Testis (tissue), 5 donors: ENCODE results near the gene SIX1. TPM values are rescaled to one million over a fixed set of nuclear protein-coding genes. Genes with fewer than 3 reads are reported as not detected.
A peak's percentile ranks its signal among the peaks of the same experiment; 100 is the strongest.

Experiments used
- DNase-seq: peaks from one replicate; pipeline ENCODE4 v3.0.0-alpha.2; 2019
- H3K27ac ChIP-seq, 2 donors: fragments of 200-600 bp; sonication (generic); one replicate each; pipeline ENCODE4 v1.5.1; 2019
- H3K27me3 ChIP-seq: fragments of 200-600 bp; sonication (generic); one replicate; pipeline ENCODE4 v1.5.1; 2019
- H3K36me3 ChIP-seq: fragments of 200-600 bp; sonication (generic); one replicate; pipeline ENCODE4 v1.5.1; 2017; ENCODE audit warnings: low read depth; ENCODE audit errors: missing control alignments
- H3K4me1 ChIP-seq: fragments of 200-600 bp; sonication (generic); one replicate; pipeline ENCODE4 v1.5.1; 2019
- H3K4me3 ChIP-seq, 2 donors: fragments of 200-600 bp; sonication (generic); one replicate each; pipeline ENCODE4 v1.5.1; 2017 to 2019
- H3K9me3 ChIP-seq: fragments of 200-600 bp; sonication (generic); one replicate; pipeline ENCODE4 v1.5.1; 2017
- CTCF ChIP-seq, 3 experiments: fragments of 450-650 bp in 2 of 3; fragments of 200-600 bp in 1 of 3; sonication (generic) in 1 of 3; IDR thresholded peaks; one replicate each; pipeline ENCODE4 v1.5.1; 2016 to 2019; ENCODE audit warnings: antibody characterized with exemption in 3 of 3, mild to moderate bottlenecking in 2 of 3, moderate library complexity in 1 of 3
- POLR2A ChIP-seq: fragments of 450-650 bp; IDR thresholded peaks from one replicate; pipeline ENCODE4 v1.6.1; 2017; ENCODE audit warnings: antibody characterized with exemption, mild to moderate bottlenecking, moderate library complexity
- WGBS, 2 donors: methylation state at CpG; one replicate each; pipeline ENCODE4 v1.1.5; 2018; 5-methylcytosine and 5-hydroxymethylcytosine counted together
- intact Hi-C: fragments of 100-400 bp; cut with DNase I; formaldehyde crosslinking; loops from one replicate; pipeline ENCODE4 v1.15.1; 2023; ENCODE audit warnings: low total_unique reads
- long read RNA-seq, 2 donors: transcript quantifications; one replicate each; lab custom pipeline, GENCODE V29; 2026
- polyA plus RNA-seq: library from polyadenylated mRNA; stranded (reverse); fragments of 350-450 nt; fragmentation: Illumina TruSeq; extraction: RNeasy Lipid Tissue Mini Kit (QIAGEN cat#74804); gene quantifications from one replicate; pipeline ENCODE4 v1.2.3, GENCODE V29; 2014; ENCODE audit warnings: low read depth, low replicate concordance; ENCODE audit not compliant: insufficient read depth
- total RNA-seq, 2 donors: library from RNA; depleted of rRNA; stranded (reverse); fragments of >200 nt; gene quantifications; one replicate each; pipeline ENCODE4 v1.2.3, GENCODE V29; 2016

SIX1 gene
- total RNA-seq, result 1 to 10 TPM; 8.7 to 9.0 TPM
- 3.0 TPM for polyA plus RNA-seq
- long read RNA-seq, donor 1, partial matches to known transcripts, result 0 of 1 reads
- long read RNA-seq, donor 1, other reads (novel, unspliced or antisense), result 0 of 1 reads
- long read RNA-seq, donor 2, result 0 reads

- peaks cover 12% of the 10 kb centered on the region for H3K4me1 ChIP-seq
- H3K9me3 ChIP-seq, result no peaks in the 10 kb centered on the region
- peak within 1 kb of the TSS; percentile 36 to 58 for H3K4me3 ChIP-seq
- DNase-seq, result peak; percentile 76
- no peaks in the 10 kb centered on the region for H3K36me3 ChIP-seq
- intact Hi-C loops, result no loop called here
- H3K27me3 ChIP-seq, result no peaks in the 10 kb centered on the region
- no peak within 1 kb of the TSS for H3K27ac ChIP-seq
- TF ChIP-seq CTCF (IDR thresholded peaks at IDR 0.05) (no peak), POLR2A (no peak)
- 1% methylated on average over 43 to 66 of the region's 79 CpGs for WGBS, 2 donors
Measured at GRCh38 chr14:60648934-60649874, at the start of gene SIX1. Gene SIX1, minus strand, starts transcription at chr14:60649477. Its CDS starts 288 bp downstream, at chr14:60649189.

GRCh38 chr14:60695327-60695726 lies 46.0 kb upstream of the SIX1 start:
- Histone ChIP-seq H3K9me3 (no peaks in the 10 kb centered on the region), H3K27ac (no peak overlapping the region), H3K4me3 (no peak overlapping the region), H3K27me3 (no peaks in the 10 kb centered on the region), H3K4me1 (no peaks in the 10 kb centered on the region), H3K36me3 (no peaks in the 10 kb centered on the region)
- DNase-seq, result no peak
- whole genome bisulfite sequencing, 2 donors, result 80 to 88% methylated on average over 4 of the region's 4 CpGs
- intact Hi-C loops, result no loop called here
- TF ChIP-seq CTCF (IDR thresholded peaks at IDR 0.05) (no peak), POLR2A (no peak)

GRCh38 chr14:60691383-60692113 lies 42.3 kb upstream of the SIX1 start:
- Histone ChIP-seq H3K9me3 (no peaks in the 10 kb centered on the region), H3K27ac (no peak overlapping the region), H3K27me3 (no peaks in the 10 kb centered on the region), H3K4me1 (no peaks in the 10 kb centered on the region), H3K4me3 (no peak overlapping the region), H3K36me3 (no peaks in the 10 kb centered on the region)
- TF ChIP-seq CTCF (IDR thresholded peaks at IDR 0.05) (no peak), POLR2A (no peak)
- 75 to 81% methylated on average over 3 of the region's 3 CpGs for WGBS, 2 donors
- intact Hi-C loops, result no loop called here
- no peak for DNase-seq

- Histone ChIP-seq H3K27me3 (no peaks in the 10 kb centered on the region), H3K4me1 (no peaks in the 10 kb centered on the region), H3K27ac (no peak overlapping the region), H3K4me3 (no peak overlapping the region), H3K9me3 (no peaks in the 10 kb centered on the region), H3K36me3 (no peaks in the 10 kb centered on the region)
- TF ChIP-seq POLR2A (no peak), CTCF (IDR thresholded peaks at IDR 0.05) (no peak)
- intact Hi-C loops, result no loop called here
- DNase-seq, result no peak
Measured at GRCh38 chr14:60686865-60687264, 37.6 kb upstream of the SIX1 start.
